ENCODE measurements around the gene ANKRD9.

GRCh38 chr14:102457509-102457908 lies 52.1 kb downstream of the ANKRD9 start:
- TF ChIP-seq CTCF (conservative IDR thresholded peaks at IDR 0.05 in 1 of 2, IDR thresholded peaks at IDR 0.05 in 1 of 2; ENCODE audit: low read depth in 1 of 2, low read length in 2 of 2): no peak
- TF ChIP-seq EZH2 (IDR thresholded peaks at IDR 0.05; ENCODE audit: low read length, missing control alignments): no peak

Data from fibroblast of lung (primary cell).